H1 (cell line): ENCODE data around the gene GAS6. TPM values are rescaled to one million over a fixed set of nuclear protein-coding genes. Genes with fewer than 3 reads are reported as not detected.
A peak's percentile ranks its signal among the peaks of the same experiment; 100 is the strongest.

Experiments used
- CTCF ChIA-PET: fragments of 300-600 bp; sonication (Branson Sonifier 250); formaldehyde crosslinking; loops from one replicate; lab custom pipeline; 2021; ENCODE audit not compliant: partially characterized antibody; lab: Charles Lee
- POLR2A ChIA-PET: fragments of 300-600 bp; sonication (Branson Sonifier 250); formaldehyde crosslinking; loops from one replicate; lab custom pipeline; 2021; ENCODE audit warnings: inconsistent platforms; ENCODE audit not compliant: partially characterized antibody; lab: Charles Lee
- DNase-seq, 2 experiments: peaks; one replicate each; pipeline versions ENCODE4 v3.0.0 to v3.0.0-alpha.2; 2010 to 2022; ENCODE audit warnings: low spot score in 2 of 2, low read depth in 1 of 2, mixed read lengths in 1 of 2
- FAIRE-seq: peaks from 2 replicates; lab custom pipeline; 2011; peaks lifted over from hg19 to GRCh38; lab: Jason Lieb, UNC
- H2AFZ ChIP-seq: 2 replicates; pipeline ENCODE4 v1.8.1; 2012; ENCODE audit warnings: low read length, inconsistent platforms
- H2AK5ac ChIP-seq: 2 replicates; pipeline ENCODE4 v1.6.1; 2013; ENCODE audit warnings: low read depth, low read length
- H2BK120ac ChIP-seq: replicated peaks from 2 replicates; pipeline ENCODE3; 2013; ENCODE audit warnings: low read depth, low read length, inconsistent platforms
- H2BK12ac ChIP-seq: 2 replicates; pipeline ENCODE4 v1.6.1; 2013; ENCODE audit warnings: low read depth, low read length
- H2BK15ac ChIP-seq: 2 replicates; pipeline ENCODE4 v1.6.1; 2013; ENCODE audit warnings: low read length
- H2BK20ac ChIP-seq: 2 replicates; pipeline ENCODE4 v1.6.1; 2013; ENCODE audit warnings: low read length
- H2BK5ac ChIP-seq: 2 replicates; pipeline ENCODE4 v1.6.1; 2013; ENCODE audit warnings: low read depth, low read length
- H3K14ac ChIP-seq: 2 replicates; pipeline ENCODE4 v1.6.1; 2013; ENCODE audit warnings: inconsistent platforms; ENCODE audit not compliant: insufficient read length
- H3K18ac ChIP-seq: 2 replicates; pipeline ENCODE4 v1.6.1; 2013; ENCODE audit warnings: low read length; ENCODE audit errors: extremely low read depth
- H3K23ac ChIP-seq: 2 replicates; pipeline ENCODE4 v1.6.1; 2013; ENCODE audit warnings: inconsistent platforms; ENCODE audit not compliant: insufficient read length
- H3K23me2 ChIP-seq: 2 replicates; pipeline ENCODE4 v1.6.1; 2013; ENCODE audit warnings: low read depth, low read length
- H3K27ac ChIP-seq: 2 replicates; pipeline ENCODE4 v1.6.1; 2011; ENCODE audit warnings: low read depth, low read length, inconsistent platforms
- H3K27me3 ChIP-seq, 4 experiments: replicated peaks in 1 of 4; 1 replicate in 1 of 4; 2 replicates in 3 of 4; pipeline versions ENCODE4 v1.6.1 to v1.8.1; 2011 to 2013; ENCODE audit warnings: low read length in 3 of 4, mild to moderate bottlenecking in 3 of 4, inconsistent platforms in 2 of 4, mixed read lengths in 2 of 4, moderate library complexity in 1 of 4; ENCODE audit not compliant: control insufficient read depth in 3 of 4, insufficient read depth in 3 of 4; ENCODE audit errors: extremely low read depth in 1 of 4
- H3K36me3 ChIP-seq, 4 experiments: 2 replicates each; pipeline versions ENCODE4 v1.6.1 to v1.8.1; 2011 to 2013; ENCODE audit warnings: mild to moderate bottlenecking in 4 of 4, low read length in 3 of 4, moderate library complexity in 2 of 4, control low read depth in 1 of 4, inconsistent platforms in 1 of 4; ENCODE audit not compliant: insufficient read depth in 4 of 4, control insufficient read depth in 2 of 4
- H3K4ac ChIP-seq: replicated peaks from 2 replicates; pipeline ENCODE3; 2013; ENCODE audit warnings: low read length, low read depth, mixed read lengths, inconsistent platforms; ENCODE audit not compliant: insufficient read length
- H3K4me1 ChIP-seq, 4 experiments: replicated peaks in 1 of 4; 1 replicate in 1 of 4; 2 replicates in 3 of 4; pipeline versions ENCODE4 v1.6.1 to v1.8.1; 2011 to 2013; ENCODE audit warnings: low read length in 3 of 4, inconsistent platforms in 2 of 4, mixed read lengths in 1 of 4; ENCODE audit not compliant: insufficient read depth in 4 of 4, control insufficient read depth in 3 of 4
- H3K4me2 ChIP-seq, 2 experiments: 2 replicates each; pipeline versions ENCODE4 v1.6.1 to v1.8.1; 2011 to 2013; ENCODE audit warnings: low read depth in 2 of 2, low read length in 2 of 2, control low read depth in 1 of 2, inconsistent platforms in 1 of 2, mild to moderate bottlenecking in 1 of 2; ENCODE audit not compliant: insufficient read depth in 1 of 2
- H3K4me3 ChIP-seq, 4 experiments: fragments of 200-600, 300-600 bp in 1 of 4; sonication (generic), shearing (Covaris generic), sonication (Bioruptor Twin) in 1 of 4; 2 replicates each; pipeline versions ENCODE4 v1.5.1 to v1.8.1; 2011 to 2016; ENCODE audit warnings: low read length in 4 of 4, low read depth in 3 of 4, control low read depth in 2 of 4, inconsistent platforms in 2 of 4, mild to moderate bottlenecking in 2 of 4, mixed read lengths in 1 of 4, moderate library complexity in 1 of 4; ENCODE audit not compliant: insufficient read depth in 2 of 4; ENCODE audit errors: extremely low read depth in 1 of 4
- H3K56ac ChIP-seq: replicated peaks from 2 replicates; pipeline ENCODE3; 2013; ENCODE audit warnings: low read depth, mild to moderate bottlenecking, mixed read lengths, low read length, inconsistent platforms; ENCODE audit not compliant: insufficient read length
- H3K79me1 ChIP-seq: 2 replicates; pipeline ENCODE4 v1.6.1; 2013; ENCODE audit warnings: low read depth, low read length, control low read depth
- H3K79me2 ChIP-seq, 2 experiments: 2 replicates each; pipeline versions ENCODE4 v1.6.1 to v1.8.1; 2012 to 2013; ENCODE audit warnings: low read length in 2 of 2, mild to moderate bottlenecking in 2 of 2, inconsistent platforms in 1 of 2; ENCODE audit not compliant: insufficient read depth in 2 of 2, control insufficient read depth in 1 of 2
- H3K9ac ChIP-seq, 4 experiments: replicated peaks in 1 of 4; 1 replicate in 1 of 4; 2 replicates in 3 of 4; pipeline versions ENCODE4 v1.6.1 to v1.8.1; 2011 to 2013; ENCODE audit warnings: low read depth in 3 of 4, low read length in 3 of 4, control low read depth in 2 of 4, mild to moderate bottlenecking in 2 of 4, moderate library complexity in 2 of 4, inconsistent platforms in 1 of 4; ENCODE audit errors: extremely low read depth in 1 of 4
- H3K9me3 ChIP-seq, 2 experiments: 2 replicates each; pipeline versions ENCODE4 v1.6.1 to v1.8.1; 2012 to 2013; ENCODE audit warnings: mild to moderate bottlenecking in 2 of 2, moderate library complexity in 2 of 2, control low read depth in 1 of 2, inconsistent platforms in 1 of 2, low read depth in 1 of 2, low read length in 1 of 2, mixed read lengths in 1 of 2; ENCODE audit not compliant: insufficient read depth in 2 of 2
- H4K20me1 ChIP-seq, 2 experiments: replicated peaks in 1 of 2; 2 replicates each; pipeline versions ENCODE3 to v1.8.1; 2011 to 2013; ENCODE audit warnings: inconsistent platforms in 2 of 2, low read length in 2 of 2, mild to moderate bottlenecking in 1 of 2; ENCODE audit not compliant: insufficient read depth in 2 of 2, control insufficient read depth in 1 of 2
- H4K5ac ChIP-seq: 2 replicates; pipeline ENCODE4 v1.6.1; 2013; ENCODE audit warnings: low read length, low read depth, mixed read lengths, inconsistent platforms; ENCODE audit not compliant: insufficient read length
- H4K8ac ChIP-seq: 2 replicates; pipeline ENCODE4 v1.8.0; 2013; ENCODE audit warnings: mild to moderate bottlenecking, moderate library complexity, low read length, inconsistent platforms; ENCODE audit not compliant: insufficient read depth; ENCODE audit errors: extremely low read depth
- H4K91ac ChIP-seq: replicated peaks from 2 replicates; pipeline ENCODE3; 2013; ENCODE audit warnings: low read length, mixed read lengths, inconsistent platforms; ENCODE audit not compliant: insufficient read length
- BRCA1 ChIP-seq: IDR thresholded peaks from 2 replicates; pipeline ENCODE4 v1.6.1; 2012; ENCODE audit warnings: low read depth, low read length, improper control_type of control experiment
- CBX8 ChIP-seq: fragments of 300-800, 300-1000 bp; sonication (generic); IDR thresholded peaks from 2 replicates; pipeline ENCODE4 v1.7.1; 2016; ENCODE audit warnings: low read depth, low read length, borderline replicate concordance
- CHD1 ChIP-seq: IDR thresholded peaks from 2 replicates; pipeline ENCODE4 v1.6.1; 2012; ENCODE audit warnings: low read depth, low read length, improper control_type of control experiment
- CTBP2 ChIP-seq: IDR thresholded peaks from 2 replicates; pipeline ENCODE4 v1.7.0; 2011; ENCODE audit warnings: borderline replicate concordance, mild to moderate bottlenecking, moderate library complexity, mixed read lengths, low read length; ENCODE audit not compliant: insufficient read depth, insufficient read length
- HDAC6 ChIP-seq: IDR thresholded peaks from one replicate; pipeline ENCODE4 v1.7.1; 2012; ENCODE audit warnings: low read depth, mild to moderate bottlenecking, inconsistent platforms, low read length, moderate library complexity
- KDM5A ChIP-seq: fragments of 200-600 bp; IDR thresholded peaks from 2 replicates; pipeline ENCODE4 v1.7.1; 2012; ENCODE audit warnings: mild to moderate bottlenecking, low read length, inconsistent platforms, mixed read lengths
- RFX5 ChIP-seq: IDR thresholded peaks from 2 replicates; pipeline ENCODE4 v1.6.1; 2011; ENCODE audit warnings: low read depth, low read length, improper control_type of control experiment, borderline replicate concordance
- SP1 ChIP-seq: IDR thresholded peaks from 2 replicates; pipeline ENCODE4 v1.6.1; 2011; ENCODE audit warnings: low read depth, low read length
- WGBS, 2 experiments: shearing (Covaris generic) in 1 of 2; methylation state at CpG; one replicate each; pipeline versions ENCODE4 v1.1.6 to v1.1.7; 2013 to 2015; ENCODE audit warnings: low lambda C conversion rate in 2 of 2, mixed read lengths in 2 of 2, inconsistent platforms in 1 of 2, low coverage in 1 of 2, missing lambda C conversion rate in 1 of 2; ENCODE audit not compliant: insufficient replicate concordance in 2 of 2, insufficient coverage in 1 of 2, insufficient read length in 1 of 2; ENCODE audit errors: extremely low coverage in 1 of 2, missing lambda C conversion rate in 1 of 2; 5-methylcytosine and 5-hydroxymethylcytosine counted together
- polyA plus RNA-seq, 7 experiments: library from polyadenylated mRNA; depleted of rRNA in 3 of 7; stranded (reverse) in 5 of 7; unstranded in 2 of 7; fragments of >200 nt in 5 of 7; fragments of 200-250 nt in 2 of 7; gene quantifications; 1 replicate in 5 of 7; 2 replicates in 1 of 7; 4 replicates in 1 of 7; pipeline versions ENCODE4 v1.2.1 to v1.2.3, GENCODE V29; 2011 to 2013; ENCODE audit warnings: missing spikeins in 2 of 7, mixed read lengths in 2 of 7
- total RNA-seq: library from RNA; stranded (reverse); fragmentation: NEBNext Ultra II Directional; extraction: Animal tissue kit (Norgen Biotek cat#: 25700); gene quantifications from 2 replicates; pipeline ENCODE4 v1.2.1, GENCODE V29; 2021

GAS6 gene
- total and polyA plus RNA-seq, 2 of the 8 experiments (the other 6 are each of a cell fraction or from before 2014, with no cell fraction given), result 18.6 to 31.0 TPM

DNA sequence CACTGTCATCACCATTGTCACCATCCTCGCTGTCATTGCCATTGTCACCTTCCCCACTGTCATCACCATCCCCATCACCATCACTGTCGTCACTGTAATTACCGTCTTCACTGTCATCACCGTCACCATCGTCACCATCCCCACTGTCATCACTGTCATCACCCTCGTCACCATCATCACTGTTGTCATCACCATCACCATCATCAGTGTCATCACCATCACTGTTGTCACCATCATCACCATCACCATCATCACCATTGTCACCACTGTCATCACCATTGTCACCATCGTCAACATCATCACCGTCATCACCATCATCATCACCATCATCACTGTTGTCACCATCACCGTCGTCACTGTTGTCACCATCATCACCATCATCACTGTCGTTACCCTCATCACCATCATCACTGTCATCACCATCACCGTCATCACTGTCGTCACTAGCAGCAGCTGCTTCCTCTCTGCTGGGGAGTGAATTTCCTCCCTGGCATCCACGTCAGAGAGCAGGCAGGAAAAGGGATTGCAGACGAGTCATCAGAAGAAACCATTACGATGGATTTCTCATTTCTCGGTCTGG is 77.5 kb downstream of the GAS6 start:
- Histone ChIP-seq H3K56ac (no peak overlapping the region), H4K5ac (no peak overlapping the region), H3K27me3 (no peaks in the 10 kb centered on the region), H3K9ac (peak overlapping the region in 1 of 4 experiments; percentile 11; a peak in 1 of 7 replicates), H2BK20ac (no peak overlapping the region), H3K4me1 (peaks cover 0 to 6% (median 1%) of the 10 kb centered on the region in 4 experiments; a peak in 2 of 7 replicates), H3K4me2 (no peak overlapping the region), H3K9me3 (peaks cover 3 to 7% of the 10 kb centered on the region in 2 experiments; a peak in 3 of 4 replicates), H3K4ac (no peak overlapping the region), H3K23me2 (peaks cover 6% of the 10 kb centered on the region; the same call in 1 of the 2 replicates), H2BK12ac (0 out of 2 replicates have a peak overlapping the region, but pooled peaks have one; percentile 22), H2BK120ac (no peak overlapping the region), H4K20me1 (peaks cover 0 to 3% of the 10 kb centered on the region in 2 experiments), H2BK15ac (no peak overlapping the region), H2BK5ac (0 out of 2 replicates have a peak overlapping the region, but pooled peaks have one; percentile 4), H4K91ac (no peak overlapping the region), H3K27ac (no peak overlapping the region), H4K8ac (no peak overlapping the region), H3K14ac (no peak overlapping the region), H2AK5ac (peak overlapping the region; percentile 93; the same call in 1 of the 2 replicates), H3K36me3 (peaks cover 0 to 5% (median 0%) of the 10 kb centered on the region in 4 experiments; a peak in 1 of 8 replicates), H3K79me1 (no peaks in the 10 kb centered on the region), H3K79me2 (peaks cover 0 to 3% of the 10 kb centered on the region in 2 experiments; a peak in 1 of 4 replicates), H3K23ac (no peak overlapping the region), H3K4me3 (no peak overlapping the region), H3K18ac (no peak overlapping the region), H2AFZ (no peak overlapping the region)
- 88% methylated on average over 17 of the region's 17 CpGs; no CpG with 5 or more reads in 1 of the 2 experiments for WGBS, 2 experiments
- POLR2A ChIA-PET, result no interaction called here
- CTCF ChIA-PET, result no interaction called here
- TF ChIP-seq KDM5A, result no peak
- no peak for TF ChIP-seq CHD1
- TF ChIP-seq RFX5, result no peak
- TF ChIP-seq HDAC6, result no peak
- TF ChIP-seq BRCA1, result no peak
- no peak for TF ChIP-seq SP1
- no peak for TF ChIP-seq CTBP2
- TF ChIP-seq CBX8, result no peak
- no peak for FAIRE-seq
- DNase-seq, result no peak
